ENCODE measurements around the gene BANP. TPM values are rescaled to one million over a fixed set of nuclear protein-coding genes. Genes with fewer than 3 reads are reported as not detected.
"Not testable (repeated sequence)": the region's sequence is repeated elsewhere in the genome, so short reads cannot be mapped to it uniquely, and the experiment has no call there.

Gene BANP
- polyA plus RNA-seq, 4 donors, result 22.8 to 34.0 (median 26.1) TPM

DNA sequence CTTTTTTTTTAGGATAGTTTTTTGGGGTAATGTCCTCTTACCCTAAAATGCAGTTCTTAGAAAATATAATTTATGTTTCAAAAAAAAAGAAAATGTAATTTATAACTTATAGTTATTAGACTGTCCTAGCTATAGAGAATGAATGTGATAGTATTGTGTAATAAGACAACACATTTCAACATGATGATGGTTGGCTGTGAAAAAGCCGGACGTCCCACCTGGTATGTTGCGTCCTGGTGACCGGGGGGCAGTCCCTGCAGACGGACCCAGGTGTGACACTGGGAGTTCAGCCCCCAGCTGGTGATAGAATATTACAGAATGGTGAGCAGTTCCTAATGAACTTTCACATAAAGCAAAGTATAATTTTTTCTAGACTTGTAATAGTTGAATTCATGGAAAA is 34.3 kb downstream of the BANP start:
- DNase-seq (ENCODE audit: low read depth in 4 of 4, low spot score in 3 of 4), result not testable (repeated sequence)

DNA sequence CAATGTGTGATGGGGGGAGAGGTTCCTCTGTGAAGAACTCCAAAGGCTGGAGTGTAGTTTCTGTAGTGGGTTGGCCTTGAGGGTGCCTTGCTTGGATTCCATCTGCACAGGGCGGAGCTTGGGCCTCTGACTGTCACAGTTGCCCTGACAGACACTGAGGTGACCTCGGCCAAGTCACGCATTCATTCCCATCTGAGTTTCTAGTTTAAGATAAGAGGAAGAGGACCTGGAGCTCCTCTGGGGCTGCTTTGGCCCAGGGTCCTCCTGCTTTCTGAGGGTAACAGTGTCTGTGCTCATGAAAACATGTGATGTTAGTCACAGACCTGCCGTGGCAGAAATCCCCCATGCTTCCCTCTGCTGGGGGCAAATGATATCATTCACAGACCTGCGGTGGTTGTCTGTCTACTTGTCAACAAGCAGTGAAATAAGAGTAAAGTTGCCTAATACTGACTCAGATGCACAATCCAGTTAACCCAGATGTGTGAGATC is 35.2 kb downstream of the BANP start:
- not testable (repeated sequence) for DNase-seq (ENCODE audit: low read depth in 4 of 4, low spot score in 3 of 4)

DNA sequence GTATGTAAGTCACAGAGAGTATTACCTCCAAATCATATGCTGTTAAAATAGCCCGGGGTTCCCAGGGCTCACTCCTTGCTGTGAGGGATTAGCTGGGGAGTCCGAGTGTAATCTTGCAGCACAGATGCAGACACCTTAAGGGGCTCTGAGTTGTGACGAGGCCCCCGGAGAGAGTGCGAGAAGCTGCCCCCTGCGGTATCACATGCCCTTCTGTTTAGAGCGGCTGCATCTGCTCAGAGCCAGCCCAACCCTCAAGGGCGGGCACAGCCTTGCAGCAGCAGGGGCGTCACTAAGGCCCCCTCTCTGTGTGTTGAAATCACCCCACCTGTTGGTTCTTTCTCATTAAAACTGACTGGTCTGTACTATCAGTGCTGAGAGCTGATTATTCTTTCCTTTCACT is 37.4 kb downstream of the BANP start:
- DNase-seq (ENCODE audit: low read depth in 4 of 4, low spot score in 3 of 4), result not testable (repeated sequence)

DNA sequence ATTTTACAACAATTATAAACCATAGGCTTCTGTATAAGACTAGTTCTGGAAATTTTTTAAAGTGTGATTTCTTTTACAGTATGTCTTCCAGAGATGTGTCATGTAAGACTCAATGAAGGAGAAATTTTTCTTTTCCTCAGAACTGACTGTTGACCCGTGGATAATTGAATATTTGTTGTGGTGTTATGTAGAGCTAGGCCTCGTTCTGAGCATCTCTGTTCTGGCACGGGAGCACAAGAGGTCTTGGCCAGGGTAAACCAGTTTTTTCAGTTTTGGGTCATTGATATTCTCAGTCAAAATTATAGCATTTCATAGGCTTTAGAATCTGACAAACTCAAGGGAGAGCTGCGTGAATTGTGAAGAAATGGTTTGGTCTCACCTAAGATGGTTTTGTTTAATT is 39.0 kb downstream of the BANP start:
- DNase-seq (ENCODE audit: low read depth in 4 of 4, low spot score in 3 of 4), result not testable (repeated sequence)

DNA sequence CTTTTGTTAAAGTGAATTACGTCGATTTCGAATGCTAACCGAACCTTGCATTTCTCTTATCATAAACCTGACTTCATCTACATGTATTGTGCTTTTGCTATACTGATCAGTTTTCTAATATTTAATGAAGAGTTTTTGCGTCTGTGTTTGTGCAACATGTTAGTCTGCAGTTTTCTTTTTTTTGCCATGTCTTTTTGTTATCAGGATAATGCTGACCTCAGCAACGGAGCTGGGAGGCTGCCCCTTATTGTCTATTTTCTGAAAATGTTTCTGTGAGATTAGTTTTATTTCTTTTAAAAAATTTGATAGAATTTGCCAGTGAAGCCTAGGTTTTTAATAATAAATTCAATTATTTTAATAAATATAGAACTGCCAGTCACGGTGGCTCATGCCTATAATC is 40.9 kb downstream of the BANP start:
- not testable (repeated sequence) for DNase-seq (ENCODE audit: low read depth in 4 of 4, low spot score in 3 of 4)

DNA sequence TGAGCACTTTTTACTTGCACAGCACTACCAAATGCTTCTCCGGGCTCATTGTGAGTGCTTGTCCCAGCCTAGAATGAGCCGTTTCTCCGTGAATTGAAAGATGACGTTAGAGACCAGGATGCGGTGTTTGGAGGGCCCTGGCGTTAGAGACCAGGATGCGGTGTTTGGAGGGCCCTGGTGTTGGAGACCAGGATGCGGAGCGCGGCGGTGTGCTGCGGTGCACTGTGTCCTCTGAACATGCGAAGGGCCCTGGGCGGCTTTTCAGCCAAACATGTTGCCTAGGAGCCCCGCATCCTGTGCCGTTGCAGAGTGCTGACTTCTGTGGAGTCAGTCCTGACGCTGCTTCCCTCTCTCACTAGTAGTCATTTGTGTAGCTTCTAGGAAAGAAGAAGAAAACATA is 42.7 kb downstream of the BANP start:
- DNase-seq (ENCODE audit: low read depth in 4 of 4, low spot score in 3 of 4), result no peak

DNA sequence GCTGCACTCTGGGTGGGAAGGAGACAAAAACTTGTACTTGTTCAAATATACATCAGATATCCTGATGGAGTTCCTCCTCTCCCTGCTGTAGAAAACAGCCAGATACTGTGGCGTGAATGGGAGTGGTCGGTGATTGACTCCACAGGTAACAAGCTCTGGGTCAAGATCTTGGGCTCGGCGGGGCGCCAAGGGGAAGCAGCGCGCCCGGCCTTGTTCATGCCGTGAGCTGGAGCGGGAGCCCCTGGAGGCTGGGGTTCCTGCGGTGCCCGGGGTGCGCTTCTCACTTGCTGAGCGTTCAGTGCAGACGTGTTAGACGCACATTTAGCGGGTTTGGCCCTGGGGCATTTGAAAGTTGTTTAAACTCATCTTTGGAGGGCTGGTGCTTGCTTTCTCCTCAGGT is 44.4 kb downstream of the BANP start:
- DNase-seq (ENCODE audit: low read depth in 4 of 4, low spot score in 3 of 4), result no peak

DNA sequence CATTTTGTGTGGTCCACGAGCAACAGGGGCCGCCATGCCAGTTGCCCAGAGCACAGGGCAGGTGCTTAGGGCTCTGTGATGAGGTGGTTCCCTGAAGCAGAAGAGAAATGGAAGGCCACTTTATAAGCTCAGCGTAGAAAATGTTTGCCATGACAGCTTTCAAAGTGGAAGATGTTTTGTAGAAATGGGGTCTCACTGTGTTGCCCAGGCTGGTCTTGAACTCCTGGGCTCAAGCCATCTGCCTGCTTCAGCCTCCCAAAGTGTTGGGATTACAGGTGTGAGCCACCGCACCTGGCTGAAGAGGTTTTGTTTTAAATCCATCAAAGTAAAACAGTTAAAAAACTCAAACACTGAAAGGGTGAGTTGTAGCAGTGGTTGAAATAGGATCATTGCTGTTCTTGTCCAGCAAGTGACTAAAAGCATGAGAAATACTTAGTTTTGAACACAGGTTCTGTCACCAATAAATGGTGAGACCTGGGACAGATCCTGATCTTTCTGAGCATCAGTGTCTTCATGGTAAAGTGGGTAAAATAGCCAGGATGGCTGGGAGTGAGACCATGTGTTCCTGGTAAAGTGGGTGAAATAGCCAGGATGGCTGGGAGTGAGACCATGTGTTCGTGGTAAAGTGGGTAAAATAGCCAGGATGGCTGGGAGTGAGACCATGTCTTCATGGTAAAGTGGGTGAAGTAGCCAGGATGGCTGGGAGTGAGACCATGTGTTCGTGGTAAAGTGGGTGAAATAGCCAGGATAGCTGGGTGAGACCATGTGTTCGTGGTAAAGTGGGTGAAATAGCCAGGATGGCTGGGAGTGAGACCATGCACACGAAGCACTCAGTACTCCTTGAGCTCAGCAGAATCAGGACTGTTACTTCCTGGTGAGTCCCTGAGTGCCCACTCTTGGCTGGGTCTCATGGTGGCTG is 46.0 kb downstream of the BANP start:
- DNase-seq (ENCODE audit: low read depth in 4 of 4, low spot score in 3 of 4), result no peak

DNA sequence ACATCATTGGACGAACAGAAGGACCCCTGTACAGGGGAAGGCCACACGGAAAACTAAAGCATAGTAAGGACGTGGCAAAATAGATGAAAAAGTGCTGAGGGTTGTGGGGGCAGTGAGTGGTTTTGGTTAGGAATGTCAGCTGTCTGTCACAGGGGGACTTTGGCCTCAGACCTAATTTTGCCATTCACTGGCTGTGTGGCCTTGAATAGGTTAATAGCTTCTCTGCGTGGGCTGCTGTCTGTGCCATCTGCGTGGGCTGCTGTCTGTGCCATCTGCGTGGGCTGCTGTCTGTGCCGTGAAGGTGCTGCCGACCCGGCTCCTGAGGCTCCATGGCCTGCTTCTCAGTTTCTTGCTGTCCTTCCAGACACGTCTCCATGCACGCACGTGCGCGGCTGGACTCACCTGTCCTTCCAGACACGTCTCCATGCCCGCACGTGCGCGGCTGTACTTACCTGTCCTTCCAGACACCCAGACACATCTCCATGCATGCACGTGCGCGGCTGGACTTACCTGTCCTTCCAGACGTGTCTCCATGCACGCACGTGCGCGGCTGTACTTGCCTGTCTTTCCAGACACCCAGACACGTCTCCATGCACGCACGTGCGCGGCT is 47.1 kb downstream of the BANP start:
- not testable (repeated sequence) for DNase-seq (ENCODE audit: low read depth in 4 of 4, low spot score in 3 of 4)

DNA sequence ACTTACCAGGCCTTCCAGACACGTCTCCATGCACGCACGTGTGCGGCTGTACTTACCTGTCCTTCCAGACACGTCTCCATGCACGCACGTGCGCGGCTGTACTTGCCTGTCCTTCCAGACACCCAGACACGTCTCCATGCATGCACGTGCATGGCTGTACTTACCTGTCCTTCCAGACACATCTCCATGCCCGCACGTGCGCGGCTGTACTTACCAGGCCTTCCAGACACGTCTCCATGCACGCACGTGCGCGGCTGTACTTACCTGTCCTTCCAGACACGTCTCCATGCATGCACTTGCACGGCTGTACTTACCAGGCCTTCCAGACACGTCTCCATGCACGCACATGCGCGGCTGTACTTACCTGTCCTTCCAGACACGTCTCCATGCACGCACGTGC is 47.8 kb downstream of the BANP start:
- DNase-seq (ENCODE audit: low read depth in 4 of 4, low spot score in 3 of 4), result not testable (repeated sequence)

DNA sequence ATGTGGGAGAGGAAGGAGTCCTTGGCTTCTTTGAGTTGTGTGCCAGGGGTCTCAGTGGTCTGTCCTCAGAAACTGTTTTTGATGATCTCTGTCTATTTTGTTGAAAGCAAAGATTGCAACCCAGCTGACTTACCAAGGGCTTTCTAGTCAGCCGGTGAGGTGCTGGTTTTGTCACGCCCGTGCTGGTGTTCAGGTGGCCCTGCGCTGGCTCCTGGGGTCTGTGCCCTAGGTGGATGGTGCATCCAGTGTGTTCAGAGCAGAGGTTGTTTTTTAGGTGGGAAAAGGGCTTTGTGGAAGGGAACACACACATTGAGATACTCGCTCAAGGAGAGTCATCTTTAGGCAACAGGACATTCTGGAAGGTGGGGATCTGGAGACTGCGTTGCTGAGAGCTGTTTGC is 51.0 kb downstream of the BANP start:
- DNase-seq (ENCODE audit: low read depth in 4 of 4, low spot score in 3 of 4), result no peak

DNA sequence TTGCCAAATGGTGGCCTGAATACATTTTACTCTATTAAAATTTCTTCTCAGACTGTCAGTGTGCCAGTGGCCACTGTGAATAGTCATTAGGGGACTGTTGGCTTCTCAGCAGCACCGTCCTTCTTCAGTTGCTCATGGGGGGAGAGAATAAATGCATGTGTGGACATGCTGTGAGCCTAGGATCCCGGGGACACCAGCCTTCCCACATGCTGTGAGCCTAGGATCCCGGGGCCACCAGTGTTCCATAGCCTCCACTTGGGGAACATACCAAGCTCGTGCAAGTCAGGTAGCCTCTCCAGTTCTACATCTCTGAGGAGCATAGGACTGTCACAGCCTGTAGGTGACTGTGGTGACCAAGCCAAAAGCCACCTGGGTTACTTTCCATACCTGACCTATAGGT is 51.5 kb downstream of the BANP start:
- DNase-seq (ENCODE audit: low read depth in 4 of 4, low spot score in 3 of 4), result no peak

DNA sequence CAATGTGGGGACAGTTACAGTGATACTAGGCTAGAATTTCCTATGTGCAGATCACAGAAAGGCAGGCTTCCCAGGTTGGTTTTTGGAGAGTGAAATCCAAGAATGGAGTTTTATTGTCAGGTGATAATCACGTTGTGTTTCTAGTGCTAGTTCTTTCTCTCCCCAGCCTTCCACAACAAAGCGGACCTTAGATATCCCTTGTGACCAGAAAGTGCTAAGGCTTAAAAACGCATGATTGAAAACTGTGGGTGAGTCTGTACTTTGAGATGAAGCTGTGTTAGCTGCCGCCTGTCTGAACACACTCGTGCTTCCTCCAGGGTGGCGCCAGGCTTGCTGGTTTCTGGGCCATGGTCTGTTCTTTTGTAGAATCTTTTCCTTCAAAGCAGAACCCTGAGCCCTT is 52.1 kb downstream of the BANP start:
- no peak for DNase-seq (ENCODE audit: low read depth in 4 of 4, low spot score in 3 of 4)

DNA sequence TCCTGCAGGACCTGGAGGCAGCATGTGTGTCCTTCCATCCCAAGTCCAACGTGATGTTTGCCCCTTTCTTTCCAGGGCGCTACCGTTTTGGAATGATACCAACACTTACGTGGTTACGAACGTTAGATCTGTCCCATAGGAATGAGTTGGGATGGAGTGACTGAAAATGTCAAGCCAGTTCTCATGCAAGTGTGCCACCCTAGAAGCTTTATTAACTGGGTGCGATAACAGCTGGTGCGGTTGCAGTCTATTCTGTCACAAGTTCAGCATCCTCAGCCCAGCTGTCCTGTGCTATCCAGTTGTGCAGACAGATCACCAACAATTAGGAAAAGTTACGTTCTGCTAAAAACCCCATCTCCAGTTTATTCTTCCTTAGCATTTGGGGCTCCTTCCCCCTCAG is 52.5 kb downstream of the BANP start:
- no peak for DNase-seq (ENCODE audit: low read depth in 4 of 4, low spot score in 3 of 4)

DNA sequence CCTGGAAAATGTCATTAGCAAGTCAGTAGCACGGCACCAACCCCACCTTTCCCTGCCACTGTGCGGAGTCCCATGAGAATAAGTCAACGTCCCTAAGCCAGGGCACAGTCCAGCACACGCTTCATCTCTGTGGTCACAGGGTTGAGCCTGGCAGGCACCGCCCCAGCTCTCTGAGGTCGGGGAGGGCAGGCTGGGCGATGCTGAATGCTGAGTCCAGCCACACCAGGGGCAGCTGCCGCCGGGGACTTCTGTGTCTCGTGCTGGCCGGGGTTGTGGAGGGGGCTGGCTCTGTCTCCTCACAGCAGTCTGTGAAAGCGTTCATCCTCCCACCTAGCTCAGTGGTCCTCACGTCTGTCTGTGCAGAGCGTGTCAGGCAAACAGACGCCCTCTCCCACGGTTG is 53.2 kb downstream of the BANP start:
- no peak for DNase-seq (ENCODE audit: low read depth in 4 of 4, low spot score in 3 of 4)

DNA sequence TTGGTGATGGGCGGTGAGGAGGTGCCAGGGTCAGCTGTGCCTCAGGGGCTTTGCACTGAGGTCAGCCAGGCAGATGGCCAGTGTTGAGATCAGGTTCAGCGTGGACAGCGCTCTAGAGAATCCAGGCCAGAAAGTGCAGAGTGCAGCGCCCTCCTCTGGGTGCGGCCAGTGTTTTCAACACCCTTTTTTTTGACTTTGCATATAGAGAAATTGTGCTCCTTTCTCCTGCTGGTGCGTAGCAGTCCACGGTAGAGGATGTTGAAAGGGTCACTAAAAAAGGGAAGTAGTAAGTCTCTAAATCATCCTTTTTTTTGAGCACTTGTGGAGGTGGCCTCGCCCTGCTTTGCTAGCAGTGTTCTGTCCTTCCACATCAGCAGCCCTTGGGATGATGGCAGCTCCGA is 53.9 kb downstream of the BANP start:
- DNase-seq (ENCODE audit: low read depth in 4 of 4, low spot score in 3 of 4), result no peak

DNA sequence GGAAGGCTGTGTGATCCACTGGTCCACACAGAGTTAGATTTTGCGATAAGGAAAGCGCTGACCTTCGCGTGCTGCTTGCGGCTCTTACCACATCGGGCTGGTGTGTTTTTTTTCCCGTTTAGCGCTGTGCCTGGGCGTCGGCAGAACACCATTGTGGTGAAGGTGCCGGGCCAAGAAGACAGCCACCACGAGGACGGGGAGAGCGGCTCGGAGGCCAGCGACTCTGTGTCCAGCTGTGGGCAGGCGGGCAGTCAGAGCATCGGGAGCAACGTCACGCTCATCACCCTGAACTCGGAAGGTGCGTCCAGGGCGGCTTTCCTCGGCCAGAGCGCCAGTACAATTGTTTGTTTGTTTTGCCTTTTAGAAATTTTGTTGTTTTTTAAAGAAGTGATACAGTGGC is 54.7 kb downstream of the BANP start:
- no peak for DNase-seq (ENCODE audit: low read depth in 4 of 4, low spot score in 3 of 4)

DNA sequence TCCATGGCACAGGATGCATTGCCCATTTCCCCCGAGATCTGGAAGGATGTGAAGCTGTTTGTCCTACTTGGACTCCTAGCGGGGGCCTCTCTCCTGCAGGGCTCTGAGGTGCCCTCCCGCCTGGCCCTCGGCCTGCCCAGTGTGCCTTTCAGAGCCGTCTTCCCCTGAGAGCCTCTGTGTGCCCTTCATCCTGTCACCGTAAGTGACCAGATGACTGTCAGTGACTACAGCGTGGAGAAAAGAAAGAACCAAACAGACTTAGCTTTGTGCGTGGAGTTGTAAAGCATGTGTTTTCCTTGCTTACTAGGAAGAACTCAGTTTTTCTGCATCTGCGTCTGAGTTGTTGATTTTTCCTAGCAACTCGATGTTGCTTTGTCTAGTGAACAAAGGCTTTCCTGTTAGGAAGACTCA is 56.1 kb downstream of the BANP start:
- DNase-seq (ENCODE audit: low read depth in 4 of 4, low spot score in 3 of 4), result no peak

DNA sequence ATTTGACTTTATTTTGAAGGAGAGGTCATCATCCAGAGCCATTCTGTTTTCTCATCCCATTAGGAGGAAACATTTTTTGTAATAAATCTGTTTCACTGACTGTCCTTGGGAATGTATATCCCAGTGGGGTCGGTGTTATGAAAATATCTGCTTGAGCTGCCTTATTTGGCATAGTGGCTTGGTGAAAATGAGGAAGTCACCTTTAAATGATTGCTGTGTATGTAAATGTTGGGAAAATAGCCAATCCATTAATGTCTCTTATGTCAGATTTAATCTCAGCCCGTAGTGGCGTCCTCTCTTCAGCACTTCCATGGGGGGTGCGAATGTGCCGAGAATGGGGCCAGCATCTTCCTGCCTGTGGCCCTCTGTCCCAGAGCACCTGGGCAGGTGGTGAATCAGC is 57.6 kb downstream of the BANP start:
- DNase-seq (ENCODE audit: low read depth in 4 of 4, low spot score in 3 of 4), result no peak

DNA sequence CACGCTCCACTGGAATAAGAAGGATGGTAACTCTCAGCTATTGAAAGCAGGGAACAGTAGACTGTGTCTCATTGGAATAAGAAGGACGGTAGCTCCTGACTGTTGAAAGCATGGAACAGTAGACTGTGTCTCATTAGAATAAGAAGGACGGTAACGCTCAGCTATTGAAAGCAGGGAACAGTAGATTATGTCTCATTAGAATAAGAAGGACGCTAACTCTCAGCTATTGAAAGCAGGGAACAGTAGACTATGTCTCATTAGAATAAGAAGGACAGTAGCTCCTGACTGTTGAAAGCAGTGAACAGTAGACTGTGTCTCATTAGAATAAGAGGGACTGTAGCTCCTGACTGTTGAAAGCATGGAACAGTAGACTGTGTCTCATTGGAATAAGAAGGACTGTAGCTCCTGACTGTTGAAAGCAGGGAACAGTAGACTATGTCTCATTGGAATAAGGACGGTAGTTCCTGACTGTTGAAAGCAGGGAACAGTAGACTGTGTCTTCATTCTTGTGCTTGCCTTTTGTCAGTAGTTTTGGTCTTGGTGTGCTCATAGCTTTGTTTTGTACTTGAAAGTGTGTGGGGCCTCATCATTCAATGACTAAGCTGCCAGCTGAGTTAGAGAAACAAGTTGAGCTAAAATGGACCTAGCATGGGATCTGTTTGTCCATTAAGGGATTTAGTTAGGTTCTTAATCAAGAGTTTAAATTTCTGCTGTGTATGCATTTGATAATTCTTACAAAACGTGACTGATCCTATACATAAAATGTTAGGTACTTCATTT is 58.5 kb downstream of the BANP start:
- DNase-seq (ENCODE audit: low read depth in 4 of 4, low spot score in 3 of 4), result no peak

DNA sequence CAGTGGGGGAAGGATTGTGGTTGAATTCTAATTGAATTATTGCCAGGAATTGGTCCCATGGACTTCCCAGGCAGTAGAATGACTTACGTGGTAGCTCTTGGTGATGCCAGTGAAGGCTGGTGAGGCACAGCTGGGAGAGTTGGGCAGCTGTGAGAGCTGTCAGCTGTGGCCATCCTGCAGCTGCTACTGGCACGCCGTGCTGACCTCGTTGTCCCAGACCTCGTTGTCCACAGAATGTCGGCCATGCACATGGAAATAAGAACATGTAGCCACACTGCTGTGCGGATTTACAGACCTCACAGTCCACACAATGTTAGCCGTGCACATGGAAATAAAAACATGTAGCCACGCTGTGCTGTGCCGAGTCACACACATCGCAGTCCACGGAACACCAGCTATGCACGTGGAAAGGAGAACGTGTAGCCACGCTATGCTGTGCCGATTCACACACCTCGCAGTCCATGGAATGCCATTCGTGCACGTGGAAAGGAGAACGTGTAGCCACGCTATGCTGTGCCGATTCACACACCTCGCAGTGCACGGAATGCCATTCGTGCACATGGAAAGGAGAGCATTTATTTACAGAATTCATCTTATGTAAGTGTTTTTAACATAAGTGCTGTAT is 59.2 kb downstream of the BANP start:
- DNase-seq (ENCODE audit: low read depth in 4 of 4, low spot score in 3 of 4), result no peak
